ENCODE data around the gene PHF19. TPM values are rescaled to one million over a fixed set of nuclear protein-coding genes. Genes with fewer than 3 reads are reported as not detected.

PHF19 gene
- total and polyA plus RNA-seq, 10 donors: 12.6 to 53.0 (median 36.7) TPM

- intact Hi-C loops (cut with DNase I; ENCODE audit: low total_unique reads): no loop called here
- Histone ChIP-seq H3K9me3 (no peaks in the 10 kb centered on the region), H3K27me3 (replicated peaks in 1 of 7) (no peaks in the 10 kb centered on the region), H3K27ac (peak overlapping the region; percentile 43 to 84 (median 73)), H3K4me1 (peaks cover 13 to 72% (median 30%) of the 10 kb centered on the region in 6 donors), H3K36me3 (peaks cover 0 to 53% (median 7%) of the 10 kb centered on the region in 6 donors), H3K4me3 (no peak overlapping the region)
- peak; percentile 65 to 73 (median 69) for TF ChIP-seq POLR2AphosphoS5 (IDR thresholded peaks at IDR 0.05)
- no peak for TF ChIP-seq POLR2A (IDR thresholded peaks at IDR 0.05)
- peak; percentile 90 for DNase-seq
- WGBS, 5 donors: 77 to 82% (median 80%) methylated on average over 15 to 16 of the region's 16 CpGs
Observed at GRCh38 chr9:120904061-120904977, 27.3 kb upstream of the PHF19 start.

- Histone ChIP-seq H3K36me3 (peaks cover 0 to 43% (median 0%) of the 10 kb centered on the region in 6 donors), H3K27ac (peak overlapping the region; percentile 43 to 84 (median 73)), H3K9me3 (no peaks in the 10 kb centered on the region), H3K4me1 (peaks cover 13 to 69% (median 30%) of the 10 kb centered on the region in 6 donors), H3K4me3 (no peak overlapping the region), H3K27me3 (replicated peaks in 1 of 7) (no peaks in the 10 kb centered on the region)
- WGBS, 5 donors: 42 to 69% (median 63%) methylated on average over 8 to 14 of the region's 14 CpGs
- TF ChIP-seq POLR2AphosphoS5 (IDR thresholded peaks at IDR 0.05): peak in 1 of 3 donors; percentile 23
- no peak for TF ChIP-seq POLR2A (IDR thresholded peaks at IDR 0.05)
- TF ChIP-seq CTCF (IDR thresholded peaks at IDR 0.05 in 8 of 11, conservative IDR thresholded peaks at IDR 0.05 in 3 of 11): no peak
- no peak for DNase-seq
- intact Hi-C loops (cut with DNase I; ENCODE audit: low total_unique reads): no loop called here
Observed at GRCh38 chr9:120902569-120903535, 25.9 kb upstream of the PHF19 start.

- WGBS, 5 donors: 68 to 83% (median 75%) methylated on average over 8 to 12 of the region's 12 CpGs
- intact Hi-C loops (cut with DNase I; ENCODE audit: low total_unique reads): no loop called here
- Histone ChIP-seq H3K36me3 (peaks cover 0 to 34% (median 0%) of the 10 kb centered on the region in 6 donors), H3K4me1 (peaks cover 19 to 72% (median 36%) of the 10 kb centered on the region in 6 donors), H3K9me3 (no peaks in the 10 kb centered on the region), H3K4me3 (no peak overlapping the region), H3K27ac (peak overlapping the region in 4 of 8 donors; percentile 76 to 84 (median 78)), H3K27me3 (replicated peaks in 1 of 7) (no peaks in the 10 kb centered on the region)
- TF ChIP-seq POLR2A (IDR thresholded peaks at IDR 0.05) (no peak), CTCF (IDR thresholded peaks at IDR 0.05 in 8 of 11, conservative IDR thresholded peaks at IDR 0.05 in 3 of 11) (no peak), POLR2AphosphoS5 (IDR thresholded peaks at IDR 0.05) (no peak)
- no peak for DNase-seq
Observed at GRCh38 chr9:120901755-120902568, 25.0 kb upstream of the PHF19 start.

GRCh38 chr9:120900824-120901223 lies 23.8 kb upstream of the PHF19 start:
- DNase-seq: no peak
- Histone ChIP-seq H3K9me3 (no peaks in the 10 kb centered on the region), H3K27me3 (replicated peaks in 1 of 7) (no peaks in the 10 kb centered on the region), H3K36me3 (peaks cover 0 to 30% (median 0%) of the 10 kb centered on the region in 6 donors), H3K27ac (peak overlapping the region in 1 of 8 donors; percentile 21), H3K4me1 (peaks cover 22 to 65% (median 39%) of the 10 kb centered on the region in 6 donors), H3K4me3 (no peak overlapping the region)
- intact Hi-C loops (cut with DNase I; ENCODE audit: low total_unique reads): no loop called here
- 85 to 98% (median 98%) methylated on average over 3 of the region's 3 CpGs for WGBS, 5 donors
- TF ChIP-seq POLR2AphosphoS5 (IDR thresholded peaks at IDR 0.05): no peak
- no peak for TF ChIP-seq CTCF (IDR thresholded peaks at IDR 0.05 in 8 of 11, conservative IDR thresholded peaks at IDR 0.05 in 3 of 11)
- TF ChIP-seq POLR2A (IDR thresholded peaks at IDR 0.05): no peak

Data from spleen (tissue), 11 donors.